Pancreas (tissue), 10 donors: ENCODE measurements around the gene INO80D. TPM values are rescaled to one million over a fixed set of nuclear protein-coding genes. Genes with fewer than 3 reads are reported as not detected.
"Not testable (repeated sequence)": the region's sequence is repeated elsewhere in the genome, so short reads cannot be mapped to it uniquely, and the experiment has no call there.

Source experiments
- ATAC-seq, 4 donors: fragments of 200-7000 bp; cut with Tn5 transposase; one replicate each; pipeline versions ENCODE4 v1.8.0 to v1.9.1; 2020; ENCODE audit warnings: mild to moderate bottlenecking in 4 of 4, moderate library complexity in 4 of 4
- DNase-seq, 6 donors: peaks; one replicate each; pipeline ENCODE4 v3.0.0-alpha.2; 2020
- FAIRE-seq: peaks from 2 replicates; lab custom pipeline; 2012; peaks lifted over from hg19 to GRCh38; lab: Jason Lieb, UNC
- H3K27ac ChIP-seq, 4 donors: fragments of 200-600 bp; sonication (generic); 1 replicate in 3 of 4; 2 replicates in 1 of 4; pipeline versions ENCODE4 v1.5.0 to v1.8.0; 2020
- H3K27me3 ChIP-seq, 4 donors: fragments of 200-600 bp; one replicate each; pipeline ENCODE4 v1.8.0; 2021
- H3K36me3 ChIP-seq, 3 donors: fragments of 200-600 bp; sonication (generic) in 1 of 3; one replicate each; pipeline versions ENCODE4 v1.5.0 to v1.8.0; 2020 to 2021
- H3K4me1 ChIP-seq, 3 donors: fragments of 200-600 bp; one replicate each; pipeline ENCODE4 v1.8.0; 2021
- H3K4me3 ChIP-seq, 4 donors: fragments of 200-600 bp; sonication (generic) in 2 of 4; one replicate each; pipeline versions ENCODE4 v1.5.0 to v1.8.0; 2020 to 2021
- H3K9me3 ChIP-seq, 4 donors: fragments of 200-600 bp; one replicate each; pipeline ENCODE4 v1.8.0; 2021
- WGBS, 2 donors: extraction: QIAGEN DNeasy Blood & Tissue Kit; methylation state at CpG; one replicate each; pipeline ENCODE4 v1.1.7; 2013; 5-methylcytosine and 5-hydroxymethylcytosine counted together
- intact Hi-C, 3 donors: fragments of 100-400 bp; cut with DNase I; formaldehyde crosslinking; loops; one replicate each; pipeline versions ENCODE4 v1.11.1 to v1.14.2; 2022
- polyA plus RNA-seq, 2 donors: library from polyadenylated mRNA; stranded (reverse); fragments of 200-250 nt; gene quantifications; one replicate each; pipeline ENCODE4 v1.2.3, GENCODE V29; 2013
- total RNA-seq, 6 donors: library from RNA; stranded (reverse); fragmentation: NEBNext Ultra II Directional in 4 of 6; extraction: Animal tissue kit (Norgen Biotek cat#: 25700) in 4 of 6; gene quantifications; one replicate each; pipeline versions ENCODE4 v1.2.1 to v1.2.4, GENCODE V29; 2021 to 2023
- TF ChIP-seq, protein P1 (sequence below), 4 donors: fragments of 200-600 bp; sonication (generic) in 3 of 4; IDR thresholded peaks; one replicate each; pipeline versions ENCODE4 v1.5.0 to v1.8.0; 2021; ENCODE audit warnings: antibody characterized with exemption in 4 of 4
- donor health status: healthy with polysubstance abuse.
- donor health status: DM: no; HTN: no; CAD: no; lungs with moderate emphysema.
- donor health status: DM: no; HTN: no; CAD: no.
- donor health status: control.
- donor health status: control.
- donor health status: Bipolar disorder and iron deficiency.
- donor health status: DM: yes; HTN: yes; CAD: no.
- donor health status: DM: no; HTN: no; CAD: no.
- donor health status: DM: no; HTN: no; CAD: no.
- donor health status: DM: yes; HTN: yes; CAD: no.

INO80D gene
- total and polyA plus RNA-seq, 8 donors: 2.7 to 15.0 (median 9.9) TPM

DNA sequence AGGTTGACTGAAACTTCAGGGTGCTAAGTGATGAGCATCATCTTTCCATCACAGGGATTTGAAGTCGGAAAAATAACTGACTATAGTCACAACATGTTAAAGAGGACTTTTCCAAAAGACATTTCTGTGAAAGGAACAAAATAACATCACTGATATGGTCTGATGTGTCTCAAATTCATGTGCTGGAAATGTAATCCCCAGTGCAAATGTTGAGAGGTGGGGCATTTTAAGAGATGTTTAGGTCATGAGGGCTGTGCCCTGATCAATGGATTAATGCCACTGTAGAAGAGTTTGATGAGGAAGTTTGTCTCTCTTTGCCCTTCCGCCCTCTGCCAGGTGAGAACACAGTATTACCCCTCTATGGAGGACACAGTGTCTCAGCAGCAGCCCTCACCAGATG lies 95.9 kb downstream of the INO80D start:
- WGBS, 2 donors: 89 to 98% methylated on average over 2 of the region's 2 CpGs

DNA sequence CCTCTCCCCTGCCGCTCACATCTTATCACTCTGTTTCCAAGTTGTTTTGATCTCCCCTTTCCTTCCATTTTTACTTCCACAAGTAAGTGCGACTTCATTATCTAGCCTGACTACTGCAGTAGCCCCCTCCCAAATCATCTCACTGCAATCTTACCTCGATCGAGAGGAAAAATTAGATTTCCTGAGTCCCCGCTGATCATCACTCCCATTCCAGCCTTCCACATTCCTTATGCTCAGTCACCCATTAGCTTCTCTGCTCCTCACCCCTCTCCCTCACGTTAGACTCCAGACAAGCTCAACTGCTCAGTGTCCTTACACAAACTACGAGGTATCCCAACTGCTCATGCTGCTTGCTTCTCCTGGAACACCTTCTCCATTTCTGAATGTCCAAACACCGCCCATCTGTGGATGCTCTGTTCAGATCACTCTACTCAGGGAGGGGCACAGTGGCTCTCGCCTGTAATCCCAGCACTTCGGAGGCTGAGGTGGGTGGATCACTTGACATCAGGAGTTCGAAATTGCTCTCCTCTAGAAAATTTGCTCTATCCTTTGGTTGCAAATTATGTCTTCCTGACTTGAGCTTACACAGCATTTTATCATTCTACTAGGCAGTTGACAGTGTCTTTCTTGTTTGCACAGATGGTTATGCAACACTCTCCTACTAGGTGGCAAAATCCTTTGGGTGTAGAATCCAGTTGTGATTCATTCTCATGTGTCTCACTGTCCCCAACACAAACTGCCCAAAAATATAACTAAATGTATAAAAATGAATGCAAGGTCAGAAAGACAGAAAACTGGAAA lies 96.5 kb downstream of the INO80D start:
- Histone ChIP-seq H3K27me3 (no peaks in the 10 kb centered on the region), H3K9me3 (no peaks in the 10 kb centered on the region), H3K36me3 (no peaks in the 10 kb centered on the region), H3K4me1 (no peaks in the 10 kb centered on the region), H3K27ac (no peak overlapping the region), H3K4me3 (no peak overlapping the region)
- intact Hi-C loops: no loop called here
- FAIRE-seq (no peak), DNase-seq (no peak), ATAC-seq (peak in 1 of 4 donors; percentile 37)
- TF ChIP-seq, protein P1, sequence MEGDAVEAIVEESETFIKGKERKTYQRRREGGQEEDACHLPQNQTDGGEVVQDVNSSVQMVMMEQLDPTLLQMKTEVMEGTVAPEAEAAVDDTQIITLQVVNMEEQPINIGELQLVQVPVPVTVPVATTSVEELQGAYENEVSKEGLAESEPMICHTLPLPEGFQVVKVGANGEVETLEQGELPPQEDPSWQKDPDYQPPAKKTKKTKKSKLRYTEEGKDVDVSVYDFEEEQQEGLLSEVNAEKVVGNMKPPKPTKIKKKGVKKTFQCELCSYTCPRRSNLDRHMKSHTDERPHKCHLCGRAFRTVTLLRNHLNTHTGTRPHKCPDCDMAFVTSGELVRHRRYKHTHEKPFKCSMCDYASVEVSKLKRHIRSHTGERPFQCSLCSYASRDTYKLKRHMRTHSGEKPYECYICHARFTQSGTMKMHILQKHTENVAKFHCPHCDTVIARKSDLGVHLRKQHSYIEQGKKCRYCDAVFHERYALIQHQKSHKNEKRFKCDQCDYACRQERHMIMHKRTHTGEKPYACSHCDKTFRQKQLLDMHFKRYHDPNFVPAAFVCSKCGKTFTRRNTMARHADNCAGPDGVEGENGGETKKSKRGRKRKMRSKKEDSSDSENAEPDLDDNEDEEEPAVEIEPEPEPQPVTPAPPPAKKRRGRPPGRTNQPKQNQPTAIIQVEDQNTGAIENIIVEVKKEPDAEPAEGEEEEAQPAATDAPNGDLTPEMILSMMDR (IDR thresholded peaks at IDR 0.05): no peak
- WGBS, 2 donors: 91 to 93% methylated on average over 11 of the region's 11 CpGs

More for the DNA sequence above, 95.9 kb downstream of the INO80D start:
- Histone ChIP-seq H3K9me3 (no peaks in the 10 kb centered on the region), H3K4me1 (no peaks in the 10 kb centered on the region), H3K27ac (no peak overlapping the region), H3K27me3 (no peaks in the 10 kb centered on the region), H3K4me3 (no peak overlapping the region), H3K36me3 (no peaks in the 10 kb centered on the region)
- no peak for FAIRE-seq
- no peak for ATAC-seq
- intact Hi-C loops: no loop called here
- DNase-seq: no peak
- TF ChIP-seq, protein P1 (IDR thresholded peaks at IDR 0.05): no peak

DNA sequence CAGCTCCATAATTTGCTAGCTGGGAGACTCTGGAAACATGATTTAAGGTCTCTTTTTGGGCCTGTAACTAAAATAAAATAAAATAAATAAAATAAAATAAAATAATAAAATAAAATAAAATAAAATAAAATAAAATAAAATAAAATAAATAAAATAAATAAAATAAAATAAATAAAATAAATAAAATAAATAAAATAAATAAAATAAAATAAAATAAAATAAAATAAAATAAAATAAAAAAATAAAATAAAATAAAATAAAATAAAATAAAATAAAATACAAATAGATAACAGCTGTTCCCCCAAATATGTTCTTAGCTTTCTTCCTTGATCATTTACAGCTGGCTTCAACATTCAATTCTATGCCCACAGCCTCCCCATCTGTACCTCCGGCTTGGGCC lies 97.3 kb downstream of the INO80D start:
- ATAC-seq, H3K4me3 ChIP-seq, intact Hi-C loops, FAIRE-seq, H3K9me3 ChIP-seq, H3K27me3 ChIP-seq, DNase-seq, H3K36me3 ChIP-seq, H3K27ac ChIP-seq, H3K4me1 ChIP-seq: not testable (repeated sequence)
- WGBS, 2 donors: 100% methylated on average over 1 of the region's 1 CpG

DNA sequence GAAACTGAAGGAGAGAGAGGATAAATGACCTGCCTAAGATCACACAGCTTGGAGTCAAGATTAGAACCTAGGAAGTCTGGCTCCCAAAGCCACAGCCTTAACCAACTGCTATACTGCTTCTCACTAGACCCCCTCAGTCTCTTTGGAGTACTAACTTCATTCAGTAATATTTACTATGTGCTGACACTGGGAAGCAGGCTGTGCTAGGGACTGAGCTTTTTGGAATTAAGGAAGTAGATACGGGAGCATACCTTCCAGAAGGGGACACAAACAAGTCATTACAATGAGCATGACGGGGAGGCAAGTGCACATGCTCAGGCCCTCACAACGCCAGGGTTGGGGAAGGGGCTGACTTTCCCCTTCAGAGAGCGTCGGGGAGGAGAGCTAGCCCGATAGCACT lies 97.7 kb downstream of the INO80D start:
- H3K4me3 ChIP-seq: no peak overlapping the region
- TF ChIP-seq, protein P1 (IDR thresholded peaks at IDR 0.05): no peak
- no peaks in the 10 kb centered on the region for H3K27me3 ChIP-seq
- no peaks in the 10 kb centered on the region for H3K9me3 ChIP-seq
- FAIRE-seq: no peak
- no peaks in the 10 kb centered on the region for H3K36me3 ChIP-seq
- no peak for DNase-seq
- H3K27ac ChIP-seq: no peak overlapping the region
- intact Hi-C loops: no loop called here
- no peaks in the 10 kb centered on the region for H3K4me1 ChIP-seq
- no peak for ATAC-seq
- 95 to 98% methylated on average over 6 of the region's 6 CpGs for WGBS, 2 donors

DNA sequence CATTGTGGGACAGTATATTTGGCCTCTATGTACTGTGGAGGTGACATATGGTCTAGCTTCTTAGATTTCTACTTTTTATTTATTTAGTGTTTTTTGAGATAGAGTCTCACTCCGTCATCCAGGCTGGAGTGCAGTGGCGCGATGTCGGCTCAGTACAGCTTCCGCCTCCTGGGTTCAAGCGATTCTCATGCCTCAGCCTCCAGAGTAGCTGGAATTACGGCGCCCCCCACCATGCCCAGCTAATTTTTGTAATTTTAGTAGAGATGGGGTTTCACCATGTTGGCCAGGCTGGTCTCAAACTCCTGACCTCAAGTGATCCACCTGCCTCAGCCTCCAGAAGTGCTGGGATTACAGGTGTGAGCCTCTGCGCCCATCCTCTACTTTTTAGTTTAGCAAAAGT lies 99.6 kb downstream of the INO80D start:
- H3K4me1 ChIP-seq, FAIRE-seq, H3K27ac ChIP-seq, intact Hi-C loops, H3K9me3 ChIP-seq, ATAC-seq, H3K27me3 ChIP-seq, H3K36me3 ChIP-seq, H3K4me3 ChIP-seq, DNase-seq: not testable (repeated sequence)
- 83 to 91% methylated on average over 9 of the region's 9 CpGs for WGBS, 2 donors

DNA sequence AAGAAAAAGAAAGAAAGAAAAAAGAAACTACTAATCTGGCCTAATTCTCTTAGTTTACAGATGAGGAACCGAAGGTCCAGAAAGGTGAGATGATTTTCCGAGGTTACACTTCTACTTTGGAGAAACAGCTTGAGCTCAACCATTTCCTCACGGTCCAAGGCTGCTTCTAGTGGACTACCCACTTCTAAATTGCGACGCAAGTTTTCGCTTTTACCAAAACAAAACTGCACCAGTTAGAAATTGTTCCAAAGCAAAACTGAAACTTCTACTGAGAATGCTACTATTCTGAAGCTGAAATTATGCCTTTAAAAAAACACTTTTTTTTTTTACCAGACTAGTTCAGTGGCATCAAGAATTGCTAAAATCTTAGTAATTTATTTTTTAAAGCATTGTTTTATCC lies 101.6 kb downstream of the INO80D start:
- H3K4me1 ChIP-seq: no peaks in the 10 kb centered on the region
- H3K27me3 ChIP-seq: no peaks in the 10 kb centered on the region
- 89 to 97% methylated on average over 6 of the region's 6 CpGs for WGBS, 2 donors
- H3K4me3 ChIP-seq: no peak overlapping the region
- no peak overlapping the region for H3K27ac ChIP-seq
- TF ChIP-seq, protein P1 (IDR thresholded peaks at IDR 0.05): no peak
- no peaks in the 10 kb centered on the region for H3K36me3 ChIP-seq
- intact Hi-C loops: no loop called here
- ATAC-seq: no peak
- no peak for FAIRE-seq
- DNase-seq: no peak
- H3K9me3 ChIP-seq: no peaks in the 10 kb centered on the region
